Stimulated activated CD8-positive, alpha-beta memory T cell treated with anti-CD3 and anti-CD28 coated beads, Interleukin-2, amount 100 ng/mL, for 1 hour (primary cell): Measurements from ENCODE around the gene KRT20.

Source experiments
- DNase-seq, 2 donors: peaks; one replicate each; pipeline ENCODE4 v3.0.0-alpha.2; 2020; ENCODE audit warnings: low read depth in 2 of 2

Gene KRT20

GRCh38 chr17:40850293-40850972 lies 34.6 kb downstream of the KRT20 start:
- DNase-seq, result no peak

- no peak for DNase-seq
These were observed 35.3 kb downstream of the KRT20 start for GRCh38 chr17:40849723-40850122.

DNA sequence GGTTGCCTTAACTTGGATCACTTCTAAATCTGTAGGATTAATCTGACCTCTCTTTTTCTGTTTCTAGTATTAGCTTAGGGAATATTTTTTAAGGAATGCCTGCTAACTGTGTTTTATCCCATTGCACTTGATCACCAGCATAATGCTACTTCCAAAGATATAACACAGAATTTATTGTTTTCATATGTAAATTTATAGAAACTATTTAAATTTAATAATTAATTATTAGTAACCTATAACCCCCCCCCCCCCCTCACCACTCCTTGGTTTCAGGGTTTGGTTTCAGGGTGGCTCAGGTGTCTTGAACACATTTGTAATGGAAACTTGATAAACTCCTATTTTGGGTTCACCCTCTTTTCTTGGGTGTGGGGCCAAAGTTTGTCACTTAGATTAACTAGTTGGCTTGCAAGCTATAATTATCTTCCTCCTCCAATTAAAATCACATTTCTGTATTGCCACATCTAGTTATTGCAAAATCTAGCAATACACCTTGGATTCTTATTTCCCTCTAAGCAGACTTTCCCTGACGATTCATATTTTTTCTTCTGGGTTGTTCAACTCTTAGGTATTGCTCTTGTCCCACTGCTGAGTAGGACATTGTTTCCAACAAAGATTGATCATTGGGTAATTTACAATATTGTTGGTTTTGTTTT lies 36.3 kb downstream of the KRT20 start:
- DNase-seq, result no peak

GRCh38 chr17:40846515-40847144 lies 38.4 kb downstream of the KRT20 start:
- DNase-seq, result no peak

DNA sequence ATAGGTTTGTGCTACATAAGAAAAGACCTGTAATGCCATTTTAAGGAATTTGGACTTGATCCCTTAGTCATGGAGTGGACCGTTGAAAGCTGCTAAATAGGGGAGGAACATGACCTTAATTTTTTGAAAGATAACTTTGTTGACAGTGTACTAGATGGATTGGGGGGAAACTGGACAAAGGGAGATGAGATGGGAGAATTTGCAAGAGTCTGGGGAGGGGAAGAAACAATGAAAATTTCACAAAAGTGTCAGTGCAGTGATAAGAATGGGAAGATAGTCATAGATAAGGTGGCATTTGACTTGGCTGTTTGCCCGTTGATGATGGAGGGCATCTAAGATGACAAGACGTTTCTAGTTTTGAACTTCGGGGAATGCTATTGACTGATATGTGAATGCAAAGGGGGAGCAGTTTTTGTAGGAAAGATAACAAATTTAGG lies 40.4 kb downstream of the KRT20 start:
- DNase-seq, result no peak

GRCh38 chr17:40843242-40843641 lies 41.8 kb downstream of the KRT20 start:
- no peak for DNase-seq

DNA sequence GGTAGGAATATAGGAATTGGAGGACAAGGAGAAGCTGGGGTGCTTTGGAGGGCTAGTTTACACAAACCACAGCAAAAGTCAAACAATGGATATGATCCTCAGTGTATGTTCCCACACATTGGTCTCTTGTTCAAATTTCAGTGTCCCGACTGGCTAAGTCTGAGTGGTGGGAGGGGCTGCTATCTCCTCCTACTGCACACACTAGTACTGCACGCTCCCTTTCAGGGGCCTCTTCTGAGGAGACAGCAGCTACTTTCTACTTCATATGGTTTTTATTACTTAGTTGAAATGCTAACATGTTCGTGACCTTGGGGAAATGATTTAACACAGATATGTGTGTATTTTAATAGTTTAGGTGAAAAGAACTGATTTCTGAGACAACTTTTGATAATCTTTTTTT lies 43.8 kb downstream of the KRT20 start:
- DNase-seq, result no peak

GRCh38 chr17:40839194-40839593 lies 45.8 kb downstream of the KRT20 start:
- no peak for DNase-seq

- no peak for DNase-seq
These were observed 49.0 kb downstream of the KRT20 start for GRCh38 chr17:40836020-40836419.

DNA sequence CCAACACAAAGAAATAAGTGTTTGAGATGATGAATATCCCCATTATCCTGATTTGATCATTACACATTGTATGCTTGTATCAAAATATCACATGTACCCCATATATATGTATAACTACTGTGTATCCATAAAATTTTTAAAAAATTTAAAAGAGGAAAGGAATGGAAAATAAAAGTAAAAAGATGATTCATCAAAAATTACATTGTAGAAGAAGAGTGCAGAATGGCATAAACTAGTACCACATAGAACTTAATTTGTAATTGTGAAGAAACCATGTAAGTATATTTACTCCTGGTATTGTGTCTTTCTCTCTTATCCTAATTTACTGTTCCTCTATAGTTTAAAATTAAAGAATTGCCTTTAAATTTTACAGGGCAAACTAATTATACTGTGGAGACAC lies 51.2 kb downstream of the KRT20 start:
- no peak for DNase-seq

DNA sequence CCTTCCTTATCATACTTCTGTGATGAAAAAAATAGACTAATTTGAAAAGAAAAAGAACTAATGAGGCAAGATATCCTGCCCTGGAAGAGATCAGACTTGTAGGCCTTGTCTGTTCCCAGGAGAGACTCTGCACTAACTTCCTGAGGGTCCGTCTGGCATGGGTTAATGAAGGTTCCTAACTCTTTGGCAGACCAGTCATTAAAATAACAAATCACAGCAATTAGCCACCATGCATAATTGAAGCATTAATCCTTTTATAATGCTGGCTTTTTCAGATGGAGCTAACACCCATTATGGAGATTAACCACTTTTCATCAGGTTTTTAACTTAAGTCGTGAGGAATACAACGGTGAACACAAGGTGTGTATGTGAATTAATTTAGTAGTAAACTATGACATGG lies 52.2 kb downstream of the KRT20 start:
- no peak for DNase-seq

- no peak for DNase-seq
These were observed 54.8 kb downstream of the KRT20 start for GRCh38 chr17:40830085-40830776.

- no peak for DNase-seq
These were observed 56.5 kb downstream of the KRT20 start for GRCh38 chr17:40828454-40829044.

GRCh38 chr17:40827746-40828453 lies 57.1 kb downstream of the KRT20 start:
- DNase-seq, result no peak
